Lung microvascular endothelial cell (primary cell): ENCODE measurements around the gene GPR146. TPM values are rescaled to one million over a fixed set of nuclear protein-coding genes. Genes with fewer than 3 reads are reported as not detected.

Experiments used
- DNase-seq, 2 donors: peaks; one replicate each; pipeline versions ENCODE4 v3.0.0 to v3.0.0-alpha.2; 2010; ENCODE audit warnings: low read depth in 2 of 2
- total RNA-seq: library from RNA; depleted of rRNA; stranded (reverse); fragments of >200 nt; gene quantifications from 2 replicates; pipeline ENCODE4 v1.2.1, GENCODE V29; 2014

Gene GPR146
- total RNA-seq, 1 donor from 2014 or later = 90.3 TPM

- DNase-seq = no peak
These were observed 2.5 kb upstream of the GPR146 start for GRCh38 chr7:1041551-1042491.

- no peak for DNase-seq
These were observed 1.9 kb upstream of the GPR146 start for GRCh38 chr7:1042492-1042833.

- DNase-seq = peak; percentile 17 to 63
These were observed 676 bp upstream of the GPR146 start for GRCh38 chr7:1043552-1044188.

- DNase-seq = no peak
These were observed 1.0 kb downstream of the GPR146 start for GRCh38 chr7:1045069-1046063.

GRCh38 chr7:1046722-1047679, 2.7 kb downstream of the GPR146 start:
- peak in 1 of 2 donors; percentile 54 for DNase-seq

GRCh38 chr7:1049006-1049741, 4.8 kb downstream of the GPR146 start:
- DNase-seq = peak; percentile 71 to 79

- DNase-seq = no peak
These were observed 5.5 kb downstream of the GPR146 start for GRCh38 chr7:1049801-1050200.

- DNase-seq = no peak
These were observed 6.0 kb downstream of the GPR146 start for GRCh38 chr7:1050254-1050906.

- no peak for DNase-seq
These were observed 6.8 kb downstream of the GPR146 start for GRCh38 chr7:1050956-1051690.

GRCh38 chr7:1052031-1052818, 7.9 kb downstream of the GPR146 start:
- no peak for DNase-seq

- DNase-seq = peak; percentile 63 to 75
These were observed 8.7 kb downstream of the GPR146 start for GRCh38 chr7:1053002-1053411.

- DNase-seq = no peak
These were observed 9.5 kb downstream of the GPR146 start for GRCh38 chr7:1053816-1054370.

GRCh38 chr7:1054438-1054837, 10.1 kb downstream of the GPR146 start:
- DNase-seq = peak in 1 of 2 donors; percentile 49

GRCh38 chr7:1054861-1055450, 10.6 kb downstream of the GPR146 start:
- DNase-seq = peak; percentile 87 to 93

- DNase-seq = no peak
These were observed 11.2 kb downstream of the GPR146 start for GRCh38 chr7:1055491-1055955.

- peak; percentile 79 to 88 for DNase-seq
These were observed 11.8 kb downstream of the GPR146 start for GRCh38 chr7:1055956-1056784.
